Measurements from ENCODE around the gene AK3.

Gene AK3

GRCh38 chr9:4662989-4663792 lies 77.8 kb downstream of the AK3 start:
- H3K4me2 ChIP-seq (ENCODE audit: low read depth, low read length), result peak overlapping the region; percentile 89
- no peak for DNase-seq
- TF ChIP-seq CTCF (IDR thresholded peaks at IDR 0.05; ENCODE audit: low read length), result no peak
- no peak for TF ChIP-seq EZH2 (optimal IDR thresholded peaks at IDR 0.05; ENCODE audit: low read depth, low read length)
- TF ChIP-seq EZH2phosphoT487 (IDR thresholded peaks at IDR 0.05; ENCODE audit: low read length), result no peak
- no peaks in the 10 kb centered on the region for H3K9me3 ChIP-seq (replicated peaks; ENCODE audit: insufficient read depth, low read length)
- H3K4me3 ChIP-seq (ENCODE audit: low read length), result peak overlapping the region; percentile 70
- no peak overlapping the region for H3K27ac ChIP-seq (ENCODE audit: low read length)
- no peaks in the 10 kb centered on the region for H3K36me3 ChIP-seq (replicated peaks; ENCODE audit: insufficient read depth, low read length)
- peak overlapping the region; percentile 61; the same call in 1 of the 2 replicates for H3K9ac ChIP-seq (ENCODE audit: low read length)
- H3K79me2 ChIP-seq (ENCODE audit: low read length), result no peaks in the 10 kb centered on the region
- peaks cover 16% of the 10 kb centered on the region for H3F3A ChIP-seq (ENCODE audit: insufficient read depth, low read length)
- peak overlapping the region; percentile 42 for H2AFZ ChIP-seq (ENCODE audit: low read length)
- H3K4me1 ChIP-seq (ENCODE audit: low read length), result peaks cover 24% of the 10 kb centered on the region
- H3K9me2 ChIP-seq (replicated peaks; ENCODE audit: insufficient read depth, low read length), result no peaks in the 10 kb centered on the region
- no peaks in the 10 kb centered on the region for H3K27me3 ChIP-seq (replicated peaks; ENCODE audit: insufficient read depth, low read length)
- H4K20me1 ChIP-seq (ENCODE audit: insufficient read depth, low read length), result no peaks in the 10 kb centered on the region

GRCh38 chr9:4662108-4662988 lies 78.7 kb downstream of the AK3 start, which contains the start of gene PLPP6:
Gene PLPP6, plus strand, starts transcription at chr9:4662294. Its CDS starts 82 bp downstream, at chr9:4662376.
- no peaks in the 10 kb centered on the region for H3K9me3 ChIP-seq (replicated peaks; ENCODE audit: insufficient read depth, low read length)
- peak within 1 kb of the TSS; percentile 61 for H3K9ac ChIP-seq (ENCODE audit: low read length)
- peaks cover 16% of the 10 kb centered on the region for H3F3A ChIP-seq (ENCODE audit: insufficient read depth, low read length)
- H3K4me1 ChIP-seq (ENCODE audit: low read length), result peaks cover 24% of the 10 kb centered on the region
- H4K20me1 ChIP-seq (ENCODE audit: insufficient read depth, low read length), result no peaks in the 10 kb centered on the region
- H3K9me2 ChIP-seq (replicated peaks; ENCODE audit: insufficient read depth, low read length), result no peaks in the 10 kb centered on the region
- H3K4me2 ChIP-seq (ENCODE audit: low read depth, low read length), result peak within 1 kb of the TSS; percentile 89
- H3K27me3 ChIP-seq (replicated peaks; ENCODE audit: insufficient read depth, low read length), result no peaks in the 10 kb centered on the region
- peak within 1 kb of the TSS; percentile 42 for H2AFZ ChIP-seq (ENCODE audit: low read length)
- H3K27ac ChIP-seq (ENCODE audit: low read length), result peak within 1 kb of the TSS; percentile 55; the same call in 1 of the 2 replicates
- DNase-seq, result peak; percentile 76
- peak; percentile 57 for TF ChIP-seq CTCF (IDR thresholded peaks at IDR 0.05; ENCODE audit: low read length)
- TF ChIP-seq EZH2phosphoT487 (IDR thresholded peaks at IDR 0.05; ENCODE audit: low read length), result no peak
- no peaks in the 10 kb centered on the region for H3K79me2 ChIP-seq (ENCODE audit: low read length)
- no peaks in the 10 kb centered on the region for H3K36me3 ChIP-seq (replicated peaks; ENCODE audit: insufficient read depth, low read length)
- H3K4me3 ChIP-seq (ENCODE audit: low read length), result peak within 1 kb of the TSS; percentile 70

GRCh38 chr9:4661611-4662010 lies 79.4 kb downstream of the AK3 start:
- H3K27ac ChIP-seq (ENCODE audit: low read length), result peak overlapping the region; percentile 55; the same call in 1 of the 2 replicates
- H3K9me3 ChIP-seq (replicated peaks; ENCODE audit: insufficient read depth, low read length), result no peaks in the 10 kb centered on the region
- peak overlapping the region; percentile 42 for H2AFZ ChIP-seq (ENCODE audit: low read length)
- H3K4me2 ChIP-seq (ENCODE audit: low read depth, low read length), result peak overlapping the region; percentile 89
- H3K9ac ChIP-seq (ENCODE audit: low read length), result peak overlapping the region; percentile 61; the same call in 1 of the 2 replicates
- peaks cover 24% of the 10 kb centered on the region for H3K4me1 ChIP-seq (ENCODE audit: low read length)
- H3K9me2 ChIP-seq (replicated peaks; ENCODE audit: insufficient read depth, low read length), result no peaks in the 10 kb centered on the region
- peak; percentile 66 for DNase-seq
- H3K36me3 ChIP-seq (replicated peaks; ENCODE audit: insufficient read depth, low read length), result no peaks in the 10 kb centered on the region
- no peaks in the 10 kb centered on the region for H3K27me3 ChIP-seq (replicated peaks; ENCODE audit: insufficient read depth, low read length)
- H4K20me1 ChIP-seq (ENCODE audit: insufficient read depth, low read length), result no peaks in the 10 kb centered on the region
- H3K4me3 ChIP-seq (ENCODE audit: low read length), result peak overlapping the region; percentile 70
- no peaks in the 10 kb centered on the region for H3K79me2 ChIP-seq (ENCODE audit: low read length)
- TF ChIP-seq EZH2phosphoT487 (IDR thresholded peaks at IDR 0.05; ENCODE audit: low read length) (no peak), EZH2 (optimal IDR thresholded peaks at IDR 0.05; ENCODE audit: low read depth, low read length) (no peak), CTCF (IDR thresholded peaks at IDR 0.05; ENCODE audit: low read length) (no peak)
- H3F3A ChIP-seq (ENCODE audit: insufficient read depth, low read length), result peaks cover 16% of the 10 kb centered on the region
